Pancreas (tissue), 10 donors: ENCODE data around the gene EIF4G3. TPM values are rescaled to one million over a fixed set of nuclear protein-coding genes. Genes with fewer than 3 reads are reported as not detected.

Experiments used
- ATAC-seq, 4 donors: fragments of 200-7000 bp; cut with Tn5 transposase; one replicate each; pipeline versions ENCODE4 v1.8.0 to v1.9.1; 2020; ENCODE audit warnings: mild to moderate bottlenecking in 4 of 4, moderate library complexity in 4 of 4
- DNase-seq, 6 donors: peaks; one replicate each; pipeline ENCODE4 v3.0.0-alpha.2; 2020
- FAIRE-seq: peaks from 2 replicates; lab custom pipeline; 2012; peaks lifted over from hg19 to GRCh38; lab: Jason Lieb, UNC
- H3K27ac ChIP-seq, 4 donors: fragments of 200-600 bp; sonication (generic); 1 replicate in 3 of 4; 2 replicates in 1 of 4; pipeline versions ENCODE4 v1.5.0 to v1.8.0; 2020
- H3K27me3 ChIP-seq, 4 donors: fragments of 200-600 bp; one replicate each; pipeline ENCODE4 v1.8.0; 2021
- H3K36me3 ChIP-seq, 3 donors: fragments of 200-600 bp; sonication (generic) in 1 of 3; one replicate each; pipeline versions ENCODE4 v1.5.0 to v1.8.0; 2020 to 2021
- H3K4me1 ChIP-seq, 3 donors: fragments of 200-600 bp; one replicate each; pipeline ENCODE4 v1.8.0; 2021
- H3K4me3 ChIP-seq, 4 donors: fragments of 200-600 bp; sonication (generic) in 2 of 4; one replicate each; pipeline versions ENCODE4 v1.5.0 to v1.8.0; 2020 to 2021
- H3K9me3 ChIP-seq, 4 donors: fragments of 200-600 bp; one replicate each; pipeline ENCODE4 v1.8.0; 2021
- WGBS, 2 donors: extraction: QIAGEN DNeasy Blood & Tissue Kit; methylation state at CpG; one replicate each; pipeline ENCODE4 v1.1.7; 2013; 5-methylcytosine and 5-hydroxymethylcytosine counted together
- intact Hi-C, 3 donors: fragments of 100-400 bp; cut with DNase I; formaldehyde crosslinking; loops; one replicate each; pipeline versions ENCODE4 v1.11.1 to v1.14.2; 2022
- polyA plus RNA-seq, 2 donors: library from polyadenylated mRNA; stranded (reverse); fragments of 200-250 nt; gene quantifications; one replicate each; pipeline ENCODE4 v1.2.3, GENCODE V29; 2013
- total RNA-seq, 6 donors: library from RNA; stranded (reverse); fragmentation: NEBNext Ultra II Directional in 4 of 6; extraction: Animal tissue kit (Norgen Biotek cat#: 25700) in 4 of 6; gene quantifications; one replicate each; pipeline versions ENCODE4 v1.2.1 to v1.2.4, GENCODE V29; 2021 to 2023
- TF ChIP-seq, protein P1 (sequence below), 4 donors: fragments of 200-600 bp; sonication (generic) in 3 of 4; IDR thresholded peaks; one replicate each; pipeline versions ENCODE4 v1.5.0 to v1.8.0; 2021; ENCODE audit warnings: antibody characterized with exemption in 4 of 4
- donor health status: healthy with polysubstance abuse.
- donor health status: DM: no; HTN: no; CAD: no; lungs with moderate emphysema.
- donor health status: DM: no; HTN: no; CAD: no.
- donor health status: control.
- donor health status: control.
- donor health status: Bipolar disorder and iron deficiency.
- donor health status: DM: yes; HTN: yes; CAD: no.
- donor health status: DM: no; HTN: no; CAD: no.
- donor health status: DM: no; HTN: no; CAD: no.
- donor health status: DM: yes; HTN: yes; CAD: no.

The EIF4G3 gene
- total and polyA plus RNA-seq, 8 donors: 9.6 to 22.7 (median 13.8) TPM

DNA sequence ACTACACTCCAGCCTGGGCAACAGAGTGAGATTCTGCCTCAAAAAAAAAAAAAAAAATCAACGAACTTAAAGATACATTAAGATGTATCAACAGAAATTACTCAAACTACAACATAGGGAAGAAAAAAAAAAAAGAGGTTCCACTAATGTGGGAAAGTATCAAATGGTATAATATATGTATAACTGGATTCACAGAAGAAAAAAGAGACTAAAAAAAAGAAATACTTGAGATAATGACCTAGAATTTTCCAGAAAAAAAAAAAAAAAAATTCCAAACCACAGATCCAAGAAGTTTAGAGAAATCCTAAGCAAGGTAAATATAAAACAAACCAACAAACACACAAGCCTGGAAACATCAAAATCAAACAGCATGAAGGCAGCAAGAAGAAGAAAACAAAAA is 45.5 kb downstream of the EIF4G3 start:
- TF ChIP-seq, protein P1, sequence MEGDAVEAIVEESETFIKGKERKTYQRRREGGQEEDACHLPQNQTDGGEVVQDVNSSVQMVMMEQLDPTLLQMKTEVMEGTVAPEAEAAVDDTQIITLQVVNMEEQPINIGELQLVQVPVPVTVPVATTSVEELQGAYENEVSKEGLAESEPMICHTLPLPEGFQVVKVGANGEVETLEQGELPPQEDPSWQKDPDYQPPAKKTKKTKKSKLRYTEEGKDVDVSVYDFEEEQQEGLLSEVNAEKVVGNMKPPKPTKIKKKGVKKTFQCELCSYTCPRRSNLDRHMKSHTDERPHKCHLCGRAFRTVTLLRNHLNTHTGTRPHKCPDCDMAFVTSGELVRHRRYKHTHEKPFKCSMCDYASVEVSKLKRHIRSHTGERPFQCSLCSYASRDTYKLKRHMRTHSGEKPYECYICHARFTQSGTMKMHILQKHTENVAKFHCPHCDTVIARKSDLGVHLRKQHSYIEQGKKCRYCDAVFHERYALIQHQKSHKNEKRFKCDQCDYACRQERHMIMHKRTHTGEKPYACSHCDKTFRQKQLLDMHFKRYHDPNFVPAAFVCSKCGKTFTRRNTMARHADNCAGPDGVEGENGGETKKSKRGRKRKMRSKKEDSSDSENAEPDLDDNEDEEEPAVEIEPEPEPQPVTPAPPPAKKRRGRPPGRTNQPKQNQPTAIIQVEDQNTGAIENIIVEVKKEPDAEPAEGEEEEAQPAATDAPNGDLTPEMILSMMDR (IDR thresholded peaks at IDR 0.05): no peak
- no peak for ATAC-seq
- Histone ChIP-seq H3K9me3 (no peaks in the 10 kb centered on the region), H3K36me3 (no peaks in the 10 kb centered on the region), H3K27ac (no peak overlapping the region), H3K4me3 (no peak overlapping the region), H3K4me1 (no peaks in the 10 kb centered on the region), H3K27me3 (no peaks in the 10 kb centered on the region)
- intact Hi-C loops: no loop called here
- no peak for DNase-seq
- FAIRE-seq: no peak
- WGBS, 2 donors: 90 to 96% methylated on average over 1 of the region's 1 CpG

DNA sequence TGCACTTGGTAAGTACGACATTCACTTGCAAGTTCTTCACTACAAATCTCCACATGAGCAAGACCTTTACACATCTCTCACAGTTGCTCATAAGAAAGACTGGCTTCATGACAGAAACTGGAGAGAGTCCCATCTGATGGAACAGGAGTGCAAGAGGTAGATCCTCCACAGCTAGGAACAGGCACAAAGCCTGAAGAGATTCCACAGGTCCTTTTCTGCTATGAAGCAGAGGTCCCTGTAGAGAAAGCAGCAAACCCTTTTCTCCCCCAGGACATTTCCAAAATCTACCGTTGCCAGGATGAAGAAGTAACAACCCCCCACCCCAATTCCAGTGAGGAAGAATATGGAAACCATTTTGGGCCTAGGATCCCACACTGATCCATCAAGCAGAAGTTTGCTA is 47.3 kb downstream of the EIF4G3 start:
- TF ChIP-seq, protein P1 (IDR thresholded peaks at IDR 0.05): no peak

DNA sequence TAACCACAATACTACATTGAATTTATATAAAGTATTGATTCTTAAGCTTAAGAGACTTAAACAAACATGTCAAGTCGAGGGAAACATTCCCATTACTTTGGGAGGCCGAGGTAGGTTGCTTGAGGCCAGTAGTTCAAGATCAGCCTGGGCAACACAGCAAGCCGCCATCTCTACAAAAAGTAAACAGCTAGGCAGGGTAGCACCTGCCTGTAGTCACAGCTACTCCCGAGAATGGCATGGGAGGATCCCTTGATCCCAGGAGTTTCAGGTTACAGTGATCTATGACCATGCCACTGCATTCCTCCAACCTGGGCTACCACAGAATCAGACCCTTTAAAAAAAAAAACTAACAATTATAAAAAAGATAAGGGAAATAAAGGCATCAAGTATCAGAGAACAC is 50.4 kb downstream of the EIF4G3 start:
- DNase-seq: no peak
- H3K36me3 ChIP-seq: no peaks in the 10 kb centered on the region
- WGBS, 2 donors: 39 to 45% methylated on average over 4 of the region's 4 CpGs
- peak in 2 of 4 donors; percentile 32 to 50 for ATAC-seq
- no peaks in the 10 kb centered on the region for H3K9me3 ChIP-seq
- H3K27me3 ChIP-seq: no peaks in the 10 kb centered on the region
- FAIRE-seq: no peak
- no peak overlapping the region for H3K27ac ChIP-seq
- peaks cover 0 to 5% (median 0%) of the 10 kb centered on the region in 3 donors for H3K4me1 ChIP-seq
- TF ChIP-seq, protein P1 (IDR thresholded peaks at IDR 0.05): no peak
- intact Hi-C loops: no loop called here
- H3K4me3 ChIP-seq: no peak overlapping the region

More for the DNA sequence above, 47.3 kb downstream of the EIF4G3 start:
- 36 to 47% methylated on average over 2 of the region's 2 CpGs for WGBS, 2 donors
- intact Hi-C loops: no loop called here
- Histone ChIP-seq H3K9me3 (no peaks in the 10 kb centered on the region), H3K27ac (no peak overlapping the region), H3K4me1 (peaks cover 0 to 5% (median 0%) of the 10 kb centered on the region in 3 donors), H3K4me3 (no peak overlapping the region), H3K27me3 (no peaks in the 10 kb centered on the region), H3K36me3 (no peaks in the 10 kb centered on the region)
- DNase-seq: no peak
- ATAC-seq: no peak
- FAIRE-seq: no peak

DNA sequence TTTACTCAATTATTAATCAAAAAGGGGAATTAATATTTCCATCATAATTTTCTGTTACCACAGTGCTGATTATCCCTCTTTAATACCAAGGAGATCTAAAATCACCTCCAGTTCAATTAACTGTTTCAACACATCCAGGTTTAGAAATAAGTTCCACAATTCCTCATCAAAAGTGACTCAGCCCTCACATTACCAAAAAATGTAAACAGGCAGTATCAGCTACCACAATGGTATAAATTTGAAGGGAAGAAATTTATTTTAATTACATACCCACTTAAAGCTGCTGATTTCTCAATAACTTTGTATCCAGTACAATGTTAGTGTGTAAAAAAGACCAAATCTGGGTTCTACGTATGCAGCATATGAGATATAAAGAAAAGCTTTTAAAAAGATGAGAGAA is 51.9 kb downstream of the EIF4G3 start:
- intact Hi-C loops: no loop called here
- ATAC-seq (no peak), DNase-seq (no peak), FAIRE-seq (no peak)
- Histone ChIP-seq H3K27me3 (no peaks in the 10 kb centered on the region), H3K4me3 (no peak overlapping the region), H3K4me1 (peaks cover 0 to 5% (median 0%) of the 10 kb centered on the region in 3 donors), H3K36me3 (no peaks in the 10 kb centered on the region), H3K9me3 (no peaks in the 10 kb centered on the region), H3K27ac (no peak overlapping the region)
- WGBS, 2 donors: 92 to 93% methylated on average over 1 of the region's 1 CpG
- TF ChIP-seq, protein P1 (IDR thresholded peaks at IDR 0.05): no peak

DNA sequence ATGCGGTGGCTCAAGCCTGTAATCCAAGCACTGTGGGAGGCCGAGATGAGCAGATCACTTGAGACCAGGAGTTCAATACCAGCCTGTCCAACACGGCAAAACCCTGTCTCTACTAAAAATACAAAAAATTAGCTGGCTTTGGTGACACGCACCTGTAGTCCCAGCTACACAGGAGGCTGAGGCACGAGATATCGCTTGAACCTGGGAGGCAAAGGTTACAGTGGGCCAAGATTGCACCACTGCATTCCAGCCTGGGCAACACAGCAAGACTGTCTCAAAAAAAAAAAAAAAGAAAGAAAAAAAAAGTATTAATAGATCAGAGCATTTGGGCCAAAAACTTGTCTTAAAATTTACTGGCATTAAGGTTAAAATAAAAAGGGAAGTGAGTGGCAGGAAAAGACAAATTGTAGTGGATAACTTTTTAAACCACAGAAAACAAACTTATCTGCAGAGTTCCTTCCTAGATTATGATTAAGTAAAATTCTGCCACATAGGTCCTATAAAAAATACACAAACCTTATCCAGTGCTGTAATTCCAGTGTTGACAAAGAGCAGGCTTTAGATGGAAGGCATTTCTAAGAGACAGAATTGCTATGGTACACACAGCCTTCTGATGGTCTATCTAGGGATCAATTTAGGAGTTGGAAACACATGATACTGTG is 53.3 kb downstream of the EIF4G3 start:
- no peak for FAIRE-seq
- H3K36me3 ChIP-seq: no peaks in the 10 kb centered on the region
- intact Hi-C loops: no loop called here
- H3K27me3 ChIP-seq: no peaks in the 10 kb centered on the region
- WGBS, 2 donors: 85 to 86% methylated on average over 6 of the region's 6 CpGs
- H3K9me3 ChIP-seq: no peaks in the 10 kb centered on the region
- TF ChIP-seq, protein P1 (IDR thresholded peaks at IDR 0.05): no peak
- H3K4me1 ChIP-seq: peaks cover 0 to 5% (median 0%) of the 10 kb centered on the region in 3 donors
- no peak for ATAC-seq
- no peak overlapping the region for H3K4me3 ChIP-seq
- DNase-seq: no peak
- H3K27ac ChIP-seq: no peak overlapping the region
